A549 (cell line): ENCODE measurements around the gene CKLF. TPM values are rescaled to one million over a fixed set of nuclear protein-coding genes. Genes with fewer than 3 reads are reported as not detected.

Experiments used
- ATAC-seq, 2 experiments: fragments of 200-7000 bp in 1 of 2; fragments of >200 bp in 1 of 2; cut with Nextera tagmentation in 1 of 2; cut with Tn5 transposase in 1 of 2; 3 replicates each; pipeline versions ENCODE4 v1.8.0 to v1.9.1; 2018 to 2020; ENCODE audit warnings: mild to moderate bottlenecking in 1 of 2, moderate library complexity in 1 of 2
- CTCF ChIA-PET: fragments of 300-600 bp; sonication (Branson Sonifier 250); formaldehyde crosslinking; extraction: SDS; loops from one replicate; lab custom pipeline; 2021; ENCODE audit warnings: antibody characterized with exemption, inconsistent platforms; lab: Yijun Ruan, JAX
- POLR2A ChIA-PET: fragments of 350-600 bp; formaldehyde crosslinking; extraction: SDS; loops from one replicate; lab custom pipeline; 2021; ENCODE audit warnings: antibody characterized with exemption, inconsistent platforms; lab: Yijun Ruan, JAX
- DNase-seq, 2 experiments: peaks; one replicate each; pipeline versions ENCODE4 v3.0.0 to v3.0.0-alpha.2; 2011 to 2016; ENCODE audit warnings: low read depth in 1 of 2, low spot score in 1 of 2
- FAIRE-seq: peaks from 2 replicates; lab custom pipeline; 2011; peaks lifted over from hg19 to GRCh38; lab: Jason Lieb, UNC
- H3K27ac ChIP-seq, 2 experiments: fragments of >200 bp; sonication (Bioruptor Twin); formaldehyde crosslinking; 3 replicates each; pipeline ENCODE4 v1.5.1; 2016 to 2017
- H3K4me1 ChIP-seq: fragments of >200 bp; sonication (Bioruptor Twin); formaldehyde crosslinking; 3 replicates; pipeline ENCODE4 v1.6.1; 2016
- H3K4me2 ChIP-seq: fragments of >200 bp; sonication (Bioruptor Twin); formaldehyde crosslinking; 3 replicates; pipeline ENCODE4 v1.6.1; 2016
- H3K4me3 ChIP-seq: fragments of >200 bp; sonication (Bioruptor Twin); formaldehyde crosslinking; 3 replicates; pipeline ENCODE4 v1.5.1; 2016
- H3K9me3 ChIP-seq: fragments of >200 bp; sonication (Bioruptor Twin); formaldehyde crosslinking; 3 replicates; pipeline ENCODE4 v1.6.1; 2016
- ATOH8 ChIP-seq: fragments of 250-450 bp; sonication (Bioruptor Pico); IDR thresholded peaks from 2 replicates; pipeline ENCODE4 v1.5.0; 2020; ENCODE audit warnings: low read depth, mild to moderate bottlenecking, moderate library complexity
- EHMT2 ChIP-seq: fragments of 200-600 bp; sonication (generic); IDR thresholded peaks from 2 replicates; pipeline ENCODE4 v1.6.1; 2016; ENCODE audit warnings: antibody characterized with exemption, low read depth, mild to moderate bottlenecking, moderate library complexity
- EP300 ChIP-seq, 2 experiments: fragments of >200 bp; sonication (Bioruptor Twin); formaldehyde crosslinking; IDR thresholded peaks; 2 replicates in 1 of 2; 3 replicates in 1 of 2; pipeline ENCODE4 v1.6.1; 2016 to 2017
- ESRRA ChIP-seq: fragments of 150-350 bp; IDR thresholded peaks from 2 replicates; pipeline ENCODE4 v1.6.1; 2014; ENCODE audit warnings: mild to moderate bottlenecking, low read length, borderline replicate concordance
- FOSL2 ChIP-seq, 2 experiments: fragments of 450-650 bp in 1 of 2; fragments of >200 bp in 1 of 2; sonication (Bioruptor Twin) in 1 of 2; formaldehyde crosslinking; IDR thresholded peaks; 2 replicates each; pipeline versions ENCODE4 v1.5.0 to v1.6.1; 2016 to 2020; ENCODE audit warnings: mild to moderate bottlenecking in 1 of 2, moderate library complexity in 1 of 2
- FOXS1 ChIP-seq: fragments of 250-450 bp; sonication (Bioruptor Pico); IDR thresholded peaks from 2 replicates; pipeline ENCODE4 v1.5.0; 2020; ENCODE audit warnings: mild to moderate bottlenecking, moderate library complexity
- HDAC2 ChIP-seq: fragments of 200-600 bp; sonication (generic); IDR thresholded peaks from 2 replicates; pipeline ENCODE4 v1.6.1; 2016
- HES2 ChIP-seq: fragments of >200 bp; sonication (Bioruptor Twin); formaldehyde crosslinking; IDR thresholded peaks from 2 replicates; pipeline ENCODE4 v1.6.1; 2016
- HMGXB4 ChIP-seq: fragments of 250-450 bp; sonication (Bioruptor Pico); IDR thresholded peaks from 2 replicates; pipeline ENCODE4 v1.5.0; 2021; ENCODE audit warnings: mild to moderate bottlenecking, moderate library complexity, borderline replicate concordance
- JUN ChIP-seq, 2 experiments: fragments of >200 bp; sonication (Bioruptor Twin); formaldehyde crosslinking; IDR thresholded peaks; 2 replicates in 1 of 2; 3 replicates in 1 of 2; pipeline ENCODE4 v1.6.1; 2016 to 2017
- MAFK ChIP-seq: fragments of 450-650 bp; IDR thresholded peaks from 2 replicates; pipeline ENCODE4 v1.6.1; 2014; ENCODE audit not compliant: partially characterized antibody
- MAZ ChIP-seq: fragments of 150-350 bp; IDR thresholded peaks from 2 replicates; pipeline ENCODE4 v1.6.1; 2014; ENCODE audit warnings: antibody characterized with exemption, low read depth, low read length, borderline replicate concordance
- NFE2L2 ChIP-seq: fragments of 150-350 bp; conservative IDR thresholded peaks from 2 replicates; pipeline ENCODE4 v1.6.1; 2014; ENCODE audit warnings: low read length
- RCOR1 ChIP-seq: fragments of 150-350 bp; IDR thresholded peaks from 2 replicates; pipeline ENCODE4 v1.6.1; 2014; ENCODE audit warnings: antibody characterized with exemption, low read length, low read depth
- RFX5 ChIP-seq: fragments of 450-650 bp; IDR thresholded peaks from 2 replicates; pipeline ENCODE4 v1.7.1; 2014; ENCODE audit warnings: antibody characterized with exemption, mild to moderate bottlenecking, moderate library complexity
- SMC3 ChIP-seq: fragments of >200 bp; sonication (Bioruptor Twin); formaldehyde crosslinking; IDR thresholded peaks from 3 replicates; pipeline ENCODE4 v1.6.1; 2018; ENCODE audit warnings: inconsistent platforms
- TFCP2L1 ChIP-seq: fragments of 250-450 bp; sonication (Bioruptor Pico); IDR thresholded peaks from 2 replicates; pipeline ENCODE4 v1.5.0; 2021; ENCODE audit warnings: mild to moderate bottlenecking
- USF2 ChIP-seq: fragments of 450-650 bp; IDR thresholded peaks from 2 replicates; pipeline ENCODE4 v1.6.1; 2014; ENCODE audit warnings: antibody characterized with exemption
- ZFP36 ChIP-seq: fragments of 450-650 bp; IDR thresholded peaks from 2 replicates; pipeline ENCODE4 v1.6.1; 2014; ENCODE audit warnings: borderline replicate concordance; ENCODE audit not compliant: partially characterized antibody
- WGBS: methylation state at CpG from one replicate; pipeline ENCODE4 v1.1.6; 2017; ENCODE audit errors: missing lambda C conversion rate; 5-methylcytosine and 5-hydroxymethylcytosine counted together
- polyA plus RNA-seq, 4 experiments: library from polyadenylated mRNA; depleted of rRNA in 3 of 4; stranded (reverse); fragments of >200 nt; fragmentation: RNase III in 1 of 4; extraction: RNeasy Plus Mini Kit Qiagen cat#74134 plus additional on column Dnase treatment in 1 of 4; gene quantifications; 2 replicates in 3 of 4; 3 replicates in 1 of 4; pipeline ENCODE4 v1.2.3, GENCODE V29; 2011 to 2017

CKLF gene
- polyA plus RNA-seq, 2 of the 4 experiments (the other 2 are of a cell fraction): 85.1 to 87.0 TPM

GRCh38 chr16:66523861-66524354 is 28.5 kb upstream of the CKLF start (continued):
- no peak for TF ChIP-seq FOXS1 (CRISPR knock-in tag)
- TF ChIP-seq TFCP2L1: no peak
- no peak for TF ChIP-seq USF2
- no peak for TF ChIP-seq SMC3
- TF ChIP-seq NFE2L2: no peak

- CTCF ChIA-PET: interaction anchor here (1.0 to 1.5 kb wide), 6 partner anchors 9 to 118 kb away, joined by 3 to 4 read pairs (median 4); no protein-coding TSS in a partner anchor
- H3K4me1 ChIP-seq: 0 out of 3 replicates have a peak, but pooled peaks cover 5% of the 10 kb centered on the region
- no peak overlapping the region for H3K4me3 ChIP-seq
- H3K9me3 ChIP-seq: no peaks in the 10 kb centered on the region
- no peak overlapping the region for H3K27ac ChIP-seq
- TF ChIP-seq MAZ (no peak), HDAC2 (no peak), ATOH8 (CRISPR knock-in tag) (no peak), USF2 (no peak), RCOR1 (no peak), ESRRA (no peak), EP300 (IDR thresholded peaks at IDR 0.05) (no peak), ZFP36 (no peak), HMGXB4 (CRISPR knock-in tag) (no peak)
- ATAC-seq: no peak
- 77% methylated on average over 6 of the region's 6 CpGs for WGBS
- FAIRE-seq: no peak
- DNase-seq: no peak
- no peak overlapping the region for H3K4me2 ChIP-seq
- POLR2A ChIA-PET: no interaction called here
Observed at GRCh38 chr16:66524601-66525164, 27.7 kb upstream of the CKLF start.

GRCh38 chr16:66525396-66526180 is 26.8 kb upstream of the CKLF start:
- no peak for DNase-seq
- Histone ChIP-seq H3K4me2 (no peak overlapping the region), H3K27ac (no peak overlapping the region)
- TF ChIP-seq MAFK (no peak), RFX5 (no peak), EHMT2 (no peak), SMC3 (no peak), FOSL2 (IDR thresholded peaks at IDR 0.05) (no peak), FOSL2 (CRISPR knock-in tag; IDR thresholded peaks at IDR 0.05) (no peak), JUN (IDR thresholded peaks at IDR 0.05) (no peak), HES2 (no peak)
- TF ChIP-seq, all 56 proteins: peak for 0
- ATAC-seq (no peak), FAIRE-seq (no peak)
- Histone ChIP-seq H3K4me3 (no peak overlapping the region), H3K9me3 (no peaks in the 10 kb centered on the region), H3K4me1 (0 out of 3 replicates have a peak, but pooled peaks cover 5% of the 10 kb centered on the region)
- ChIA-PET POLR2A (no interaction called here), CTCF (interaction anchor here (1.0 to 1.5 kb wide), 4 partner anchors 8 to 44 kb away, joined by 3 to 4 read pairs (median 4); no protein-coding TSS in a partner anchor)
- WGBS: 91% methylated on average over 9 of the region's 9 CpGs
